Uterus (tissue), 4 donors: Measurements from ENCODE around the gene PAX3. TPM values are rescaled to one million over a fixed set of nuclear protein-coding genes. Genes with fewer than 3 reads are reported as not detected.

Experiments used
- DNase-seq, 2 donors: peaks; one replicate each; pipeline ENCODE4 v3.0.0-alpha.2; 2019 to 2020
- H3K27ac ChIP-seq, 2 donors: fragments of 200-600 bp; sonication (generic); 1 replicate in 1 of 2; 2 replicates in 1 of 2; pipeline ENCODE4 v1.5.1; 2016 to 2018
- H3K27me3 ChIP-seq, 2 donors: fragments of 200-600 bp; sonication (generic); one replicate each; pipeline ENCODE4 v1.5.1; 2018 to 2019; ENCODE audit warnings: control low read depth in 1 of 2
- H3K36me3 ChIP-seq, 2 donors: fragments of 200-600 bp; sonication (generic); one replicate each; pipeline ENCODE4 v1.5.1; 2019; ENCODE audit warnings: control low read depth in 1 of 2
- H3K4me1 ChIP-seq, 2 donors: fragments of 200-600 bp; sonication (generic); one replicate each; pipeline ENCODE4 v1.5.1; 2018 to 2019; ENCODE audit warnings: control low read depth in 1 of 2
- H3K4me3 ChIP-seq, 2 donors: fragments of 200-600 bp; sonication (generic); 1 replicate in 1 of 2; 2 replicates in 1 of 2; pipeline ENCODE4 v1.5.1; 2018 to 2019; ENCODE audit warnings: mild to moderate bottlenecking in 1 of 2
- H3K9me3 ChIP-seq, 2 donors: fragments of 200-600 bp; sonication (generic); one replicate each; pipeline ENCODE4 v1.5.1; 2019; ENCODE audit warnings: control low read depth in 1 of 2
- POLR2A ChIP-seq, 2 donors: fragments of 450-650 bp; IDR thresholded peaks; one replicate each; pipeline ENCODE4 v1.6.1; 2016; ENCODE audit warnings: antibody characterized with exemption in 2 of 2, mild to moderate bottlenecking in 1 of 2, moderate library complexity in 1 of 2
- intact Hi-C: fragments of 100-400 bp; cut with DNase I; formaldehyde crosslinking; loops from one replicate; pipeline ENCODE4 v1.15.1; 2023; ENCODE audit warnings: low total_unique reads
- total RNA-seq, 4 donors: library from RNA; depleted of rRNA in 3 of 4; stranded (reverse); fragments of >200 nt in 3 of 4; gene quantifications; one replicate each; pipeline versions ENCODE4 v1.1.0 to v1.2.4, GENCODE V29; 2014 to 2023
- TF ChIP-seq, protein P1 (sequence below), 4 experiments: fragments of 200-600 bp in 2 of 4; fragments of 450-650 bp in 2 of 4; sonication (generic) in 2 of 4; IDR thresholded peaks; one replicate each; pipeline ENCODE4 v1.5.1; 2016 to 2019; ENCODE audit warnings: antibody characterized with exemption in 4 of 4, mild to moderate bottlenecking in 2 of 4, moderate library complexity in 1 of 4
- donor health status: DM: yes; HTN: yes; CAD: no.

Gene PAX3
- total RNA-seq, 4 donors from 2014 or later, result not detected

GRCh38 chr2:222238072-222238471, 60.7 kb downstream of the PAX3 start:
- DNase-seq, result no peak
- TF ChIP-seq, protein P1, sequence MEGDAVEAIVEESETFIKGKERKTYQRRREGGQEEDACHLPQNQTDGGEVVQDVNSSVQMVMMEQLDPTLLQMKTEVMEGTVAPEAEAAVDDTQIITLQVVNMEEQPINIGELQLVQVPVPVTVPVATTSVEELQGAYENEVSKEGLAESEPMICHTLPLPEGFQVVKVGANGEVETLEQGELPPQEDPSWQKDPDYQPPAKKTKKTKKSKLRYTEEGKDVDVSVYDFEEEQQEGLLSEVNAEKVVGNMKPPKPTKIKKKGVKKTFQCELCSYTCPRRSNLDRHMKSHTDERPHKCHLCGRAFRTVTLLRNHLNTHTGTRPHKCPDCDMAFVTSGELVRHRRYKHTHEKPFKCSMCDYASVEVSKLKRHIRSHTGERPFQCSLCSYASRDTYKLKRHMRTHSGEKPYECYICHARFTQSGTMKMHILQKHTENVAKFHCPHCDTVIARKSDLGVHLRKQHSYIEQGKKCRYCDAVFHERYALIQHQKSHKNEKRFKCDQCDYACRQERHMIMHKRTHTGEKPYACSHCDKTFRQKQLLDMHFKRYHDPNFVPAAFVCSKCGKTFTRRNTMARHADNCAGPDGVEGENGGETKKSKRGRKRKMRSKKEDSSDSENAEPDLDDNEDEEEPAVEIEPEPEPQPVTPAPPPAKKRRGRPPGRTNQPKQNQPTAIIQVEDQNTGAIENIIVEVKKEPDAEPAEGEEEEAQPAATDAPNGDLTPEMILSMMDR (IDR thresholded peaks at IDR 0.05), result no peak
- no peak for TF ChIP-seq POLR2A (IDR thresholded peaks at IDR 0.05)
- H3K36me3 ChIP-seq, result no peaks in the 10 kb centered on the region
- no peaks in the 10 kb centered on the region for H3K4me1 ChIP-seq
- H3K27me3 ChIP-seq, result peaks cover 0 to 16% of the 10 kb centered on the region in 2 donors
- H3K27ac ChIP-seq, result no peak overlapping the region
- H3K9me3 ChIP-seq, result no peaks in the 10 kb centered on the region
- no peak overlapping the region for H3K4me3 ChIP-seq
- intact Hi-C loops, result no loop called here

GRCh38 chr2:222232839-222233238, 66.0 kb downstream of the PAX3 start:
- Histone ChIP-seq H3K4me3 (no peak overlapping the region), H3K27me3 (peaks cover 0 to 2% of the 10 kb centered on the region in 2 donors), H3K36me3 (no peaks in the 10 kb centered on the region), H3K4me1 (no peaks in the 10 kb centered on the region), H3K27ac (no peak overlapping the region), H3K9me3 (no peaks in the 10 kb centered on the region)
- DNase-seq, result no peak
- intact Hi-C loops, result no loop called here
- TF ChIP-seq POLR2A (IDR thresholded peaks at IDR 0.05), result no peak
- TF ChIP-seq, protein P1 (IDR thresholded peaks at IDR 0.05), result no peak

- H3K27me3 ChIP-seq, result no peaks in the 10 kb centered on the region
- no peaks in the 10 kb centered on the region for H3K9me3 ChIP-seq
- no peaks in the 10 kb centered on the region for H3K4me1 ChIP-seq
- H3K27ac ChIP-seq, result no peak overlapping the region
- H3K4me3 ChIP-seq, result no peak overlapping the region
- TF ChIP-seq, protein P1 (IDR thresholded peaks at IDR 0.05), result no peak
- TF ChIP-seq POLR2A (IDR thresholded peaks at IDR 0.05), result no peak
- intact Hi-C loops, result no loop called here
- no peaks in the 10 kb centered on the region for H3K36me3 ChIP-seq
- no peak for DNase-seq
Measured at GRCh38 chr2:222232372-222232771, 66.4 kb downstream of the PAX3 start.

DNA sequence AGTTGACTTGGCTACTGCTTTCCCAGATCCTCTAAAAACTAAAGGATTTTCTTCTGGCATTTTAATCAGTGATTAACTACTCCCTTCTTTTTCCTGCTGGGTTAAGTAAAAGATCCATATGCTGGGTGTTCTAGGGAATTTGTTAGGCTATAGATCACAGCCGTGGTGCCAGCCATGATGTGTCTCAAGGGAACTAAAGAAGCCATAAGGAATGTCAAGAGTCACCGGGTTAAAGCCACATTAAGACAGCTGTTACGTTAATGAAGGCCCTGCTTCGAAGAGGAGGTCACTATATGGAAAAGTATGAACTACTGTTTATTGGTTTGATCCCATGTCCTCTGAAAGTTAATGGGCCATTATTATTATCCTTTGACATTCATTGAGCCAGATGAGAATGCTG, 70.7 kb downstream of the PAX3 start:
- no peaks in the 10 kb centered on the region for H3K9me3 ChIP-seq
- H3K27me3 ChIP-seq, result no peaks in the 10 kb centered on the region
- no peaks in the 10 kb centered on the region for H3K4me1 ChIP-seq
- H3K36me3 ChIP-seq, result no peaks in the 10 kb centered on the region
- H3K4me3 ChIP-seq, result no peak overlapping the region
- intact Hi-C loops, result no loop called here
- no peak overlapping the region for H3K27ac ChIP-seq
- DNase-seq, result no peak
- TF ChIP-seq, protein P1 (IDR thresholded peaks at IDR 0.05), result no peak
- no peak for TF ChIP-seq POLR2A (IDR thresholded peaks at IDR 0.05)

DNA sequence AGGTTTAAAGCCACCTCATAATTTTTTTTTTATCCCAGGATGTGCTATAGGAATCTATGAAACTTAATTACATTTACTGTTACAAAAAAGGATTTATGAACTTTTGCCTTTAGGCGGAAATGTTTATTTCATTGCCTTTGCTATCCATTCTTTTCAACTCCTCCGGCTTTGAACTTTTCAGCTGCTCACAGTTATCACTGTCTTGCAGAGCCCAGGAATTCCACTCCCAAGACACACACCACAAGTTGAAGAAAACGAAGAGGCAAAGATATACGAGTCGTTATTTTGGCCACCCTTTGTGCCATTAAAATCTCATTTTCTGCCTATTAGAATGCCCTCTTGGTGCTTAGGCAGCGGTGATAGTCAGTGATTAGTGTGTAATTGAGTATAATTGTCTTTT, 80.0 kb downstream of the PAX3 start:
- Histone ChIP-seq H3K4me3 (no peak overlapping the region), H3K27me3 (peaks cover 0 to 3% of the 10 kb centered on the region in 2 donors), H3K9me3 (no peaks in the 10 kb centered on the region), H3K27ac (no peak overlapping the region), H3K36me3 (no peaks in the 10 kb centered on the region), H3K4me1 (no peaks in the 10 kb centered on the region)
- no peak for DNase-seq
- intact Hi-C loops, result no loop called here
- TF ChIP-seq POLR2A (IDR thresholded peaks at IDR 0.05), result no peak
- TF ChIP-seq, protein P1 (IDR thresholded peaks at IDR 0.05), result no peak
